ENCODE measurements around the gene PPARA.
A peak's percentile ranks its signal among the peaks of the same experiment; 100 is the strongest.

Gene PPARA

DNA sequence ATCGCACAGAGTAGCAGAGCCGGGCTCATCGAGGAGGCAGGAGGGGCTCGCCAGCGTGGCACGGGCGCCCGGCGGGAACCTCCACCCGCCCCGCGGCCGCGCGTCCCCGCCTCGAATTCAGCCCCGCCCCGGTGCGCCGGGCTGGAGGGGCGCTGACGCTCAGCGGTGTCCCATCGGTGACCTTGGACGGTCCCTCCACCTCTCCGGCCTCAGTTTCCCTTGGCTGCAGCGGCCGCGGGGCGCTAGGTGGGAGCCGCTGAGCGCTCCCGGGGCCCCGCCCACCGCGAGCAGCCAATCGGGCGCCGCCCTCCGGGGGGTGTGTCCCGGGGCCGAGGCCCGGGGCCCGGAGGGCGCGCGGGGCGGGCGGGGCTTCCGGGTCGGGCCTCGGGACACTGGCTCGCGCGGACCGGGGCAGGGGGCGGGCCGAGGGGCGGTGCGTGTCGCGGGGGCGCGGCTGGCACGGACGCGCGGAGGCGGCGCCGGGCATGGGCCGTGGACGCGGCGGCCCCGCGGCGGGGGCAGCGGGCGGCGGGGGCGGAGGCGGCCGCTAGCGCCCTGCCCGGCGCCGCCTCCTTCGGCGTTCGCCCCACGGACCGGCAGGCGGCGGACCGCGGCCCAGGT is at the start of gene PPARA:
Gene PPARA, plus strand, starts transcription at position 493 of the 621 bp plus-strand sequence. CDS start 47,858 bp downstream, outside the sequence.
- H3K9me3 Mint-ChIP-seq: no peaks in the 10 kb centered on the region
- peak within 1 kb of the TSS; percentile 82 for H3K4me3 Mint-ChIP-seq
- H3K27me3 Mint-ChIP-seq: no peaks in the 10 kb centered on the region
- H3K4me1 Mint-ChIP-seq: peaks cover 22% of the 10 kb centered on the region
- peaks cover 2% of the 10 kb centered on the region for H3K36me3 Mint-ChIP-seq
- no peak within 1 kb of the TSS for H3K27ac Mint-ChIP-seq

GRCh38 chr22:46102159-46102558 is 48.2 kb upstream of the PPARA start:
- Mint-ChIP-seq H3K27ac (no peak overlapping the region), H3K36me3 (no peaks in the 10 kb centered on the region), H3K4me1 (no peaks in the 10 kb centered on the region), H3K9me3 (no peaks in the 10 kb centered on the region), H3K27me3 (no peaks in the 10 kb centered on the region), H3K4me3 (no peak overlapping the region)

GRCh38 chr22:46102752-46103151 is 47.6 kb upstream of the PPARA start:
- no peak overlapping the region for H3K27ac Mint-ChIP-seq
- no peak overlapping the region for H3K4me3 Mint-ChIP-seq
- no peaks in the 10 kb centered on the region for H3K36me3 Mint-ChIP-seq
- H3K27me3 Mint-ChIP-seq: no peaks in the 10 kb centered on the region
- H3K4me1 Mint-ChIP-seq: no peaks in the 10 kb centered on the region
- H3K9me3 Mint-ChIP-seq: no peaks in the 10 kb centered on the region

DNA sequence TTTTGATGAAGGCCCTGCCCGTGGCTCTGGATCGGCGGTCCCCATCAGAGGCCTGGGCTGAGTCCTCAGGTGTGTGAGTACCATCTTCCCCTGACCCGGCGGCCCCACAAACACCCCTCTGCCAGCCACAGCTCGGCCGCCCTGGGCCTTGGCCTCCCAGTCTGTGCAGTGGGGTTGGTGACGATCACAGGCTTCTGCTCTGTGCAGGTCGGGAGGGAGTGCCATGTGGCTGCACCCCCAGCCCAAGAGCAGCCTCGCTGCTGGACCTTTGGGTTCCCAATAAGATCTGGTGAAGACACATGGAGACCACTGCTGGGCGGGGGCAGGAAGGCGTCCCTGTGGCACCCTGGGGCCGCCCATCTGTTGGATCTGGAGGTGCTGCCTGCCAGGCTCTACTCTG is 47.1 kb upstream of the PPARA start:
- Mint-ChIP-seq H3K9me3 (no peaks in the 10 kb centered on the region), H3K27ac (no peak overlapping the region), H3K27me3 (no peaks in the 10 kb centered on the region), H3K36me3 (no peaks in the 10 kb centered on the region), H3K4me1 (no peaks in the 10 kb centered on the region), H3K4me3 (no peak overlapping the region)

DNA sequence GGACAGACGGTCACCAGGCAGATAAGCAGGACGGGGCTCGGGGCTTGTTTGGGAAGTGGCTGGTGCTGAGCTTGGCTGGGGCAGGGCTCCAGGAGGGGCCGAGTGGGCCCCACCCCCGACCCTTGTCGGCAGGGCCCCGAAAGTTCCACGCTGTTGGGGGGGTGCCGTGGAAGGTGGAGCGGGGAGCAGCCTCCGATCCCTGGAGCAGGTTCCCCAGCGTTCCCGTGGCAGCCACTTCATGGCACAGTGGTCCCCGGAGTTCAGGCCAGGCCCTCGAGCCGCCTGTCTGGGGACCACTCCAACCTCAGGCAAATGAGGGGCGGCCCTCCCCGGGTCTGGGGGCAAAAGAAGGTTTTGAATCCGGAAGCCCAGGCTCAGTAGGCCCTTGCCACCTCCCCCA is 46.7 kb upstream of the PPARA start:
- no peaks in the 10 kb centered on the region for H3K9me3 Mint-ChIP-seq
- H3K4me1 Mint-ChIP-seq: no peaks in the 10 kb centered on the region
- no peak overlapping the region for H3K27ac Mint-ChIP-seq
- H3K27me3 Mint-ChIP-seq: no peaks in the 10 kb centered on the region
- no peaks in the 10 kb centered on the region for H3K36me3 Mint-ChIP-seq
- H3K4me3 Mint-ChIP-seq: no peak overlapping the region

DNA sequence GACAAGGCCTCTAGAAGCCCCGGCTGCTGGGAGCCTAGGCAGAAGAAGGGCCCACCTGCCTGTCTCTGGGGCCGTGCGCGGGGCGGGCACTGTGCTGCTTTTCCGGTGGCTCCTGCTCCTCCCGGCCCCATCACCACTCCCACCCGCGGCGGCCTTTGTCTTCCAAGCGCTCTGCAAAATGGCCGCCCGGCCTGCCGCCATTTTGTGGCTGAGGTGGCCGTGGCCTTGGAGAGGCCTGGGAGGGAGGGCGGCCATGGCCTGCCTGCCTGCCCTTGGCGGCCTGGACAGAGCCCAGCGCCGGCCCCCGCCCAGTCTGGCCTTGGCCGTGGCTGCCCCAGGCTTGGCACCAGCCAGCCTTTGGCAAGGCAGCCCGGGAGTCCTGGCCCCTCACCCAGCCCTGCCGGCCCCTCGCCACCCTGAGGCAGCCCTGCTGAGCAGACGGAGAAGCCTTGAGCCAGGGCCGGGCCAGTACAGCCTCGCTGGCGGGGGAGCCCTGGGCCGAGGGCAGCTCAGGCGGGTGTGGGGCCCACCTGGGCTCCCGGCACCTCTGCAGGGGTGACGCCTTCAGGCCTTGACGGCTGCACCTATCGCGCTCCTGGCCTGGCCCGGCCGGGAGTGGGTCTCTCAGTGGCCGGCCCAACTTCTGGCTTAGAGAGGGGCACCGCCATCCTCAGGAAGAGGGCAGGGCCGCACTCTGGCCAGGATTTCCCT is 46.0 kb upstream of the PPARA start:
- Mint-ChIP-seq H3K36me3 (no peaks in the 10 kb centered on the region), H3K9me3 (no peaks in the 10 kb centered on the region), H3K27me3 (no peaks in the 10 kb centered on the region), H3K4me1 (no peaks in the 10 kb centered on the region), H3K27ac (no peak overlapping the region), H3K4me3 (no peak overlapping the region)

DNA sequence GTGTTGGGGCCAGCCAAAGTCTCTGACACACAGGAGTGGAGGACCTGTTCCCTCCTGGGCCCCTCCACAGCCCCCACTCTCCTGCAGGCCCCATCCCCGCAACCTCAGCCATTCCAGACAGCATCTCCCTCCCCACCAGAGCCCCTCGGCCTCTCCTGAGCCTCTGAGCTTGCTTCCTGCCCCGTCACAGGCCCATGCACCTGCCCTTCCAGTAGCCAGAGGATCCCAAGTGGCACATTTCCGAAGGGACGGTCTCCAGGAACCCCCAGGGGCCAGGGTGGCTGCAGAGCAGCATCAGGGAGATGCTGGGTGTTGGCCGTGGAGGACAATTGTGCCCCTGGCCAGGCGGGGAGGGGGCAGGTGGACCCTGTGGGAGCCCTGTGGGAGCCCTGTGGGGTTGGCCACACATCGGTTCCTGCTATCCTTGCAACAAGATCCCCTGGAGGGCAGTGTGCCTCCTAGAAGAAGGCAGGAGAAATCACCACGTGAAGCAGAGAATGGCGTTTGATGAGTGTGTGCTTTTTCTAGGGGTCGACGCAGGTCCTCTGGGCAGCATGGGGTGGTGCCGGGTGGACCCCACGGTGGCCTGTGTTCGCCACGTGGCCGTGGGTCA is 45.3 kb upstream of the PPARA start:
- no peaks in the 10 kb centered on the region for H3K9me3 Mint-ChIP-seq

GRCh38 chr22:46105494-46106278 is 44.6 kb upstream of the PPARA start:
- Mint-ChIP-seq H3K36me3 (no peaks in the 10 kb centered on the region), H3K9me3 (no peaks in the 10 kb centered on the region), H3K27ac (no peak overlapping the region), H3K4me3 (no peak overlapping the region), H3K27me3 (no peaks in the 10 kb centered on the region), H3K4me1 (no peaks in the 10 kb centered on the region)

More for the DNA sequence above, 45.3 kb upstream of the PPARA start:
- Mint-ChIP-seq H3K36me3 (no peaks in the 10 kb centered on the region), H3K4me1 (no peaks in the 10 kb centered on the region), H3K27me3 (no peaks in the 10 kb centered on the region), H3K4me3 (no peak overlapping the region), H3K27ac (no peak overlapping the region)

GRCh38 chr22:46106279-46107022 is 43.9 kb upstream of the PPARA start:
- H3K4me3 Mint-ChIP-seq: no peak overlapping the region
- H3K27me3 Mint-ChIP-seq: no peaks in the 10 kb centered on the region
- H3K27ac Mint-ChIP-seq: no peak overlapping the region
- no peaks in the 10 kb centered on the region for H3K36me3 Mint-ChIP-seq
- no peaks in the 10 kb centered on the region for H3K9me3 Mint-ChIP-seq
- H3K4me1 Mint-ChIP-seq: no peaks in the 10 kb centered on the region

GRCh38 chr22:46107089-46107664 is 43.1 kb upstream of the PPARA start:
- no peak overlapping the region for H3K27ac Mint-ChIP-seq
- H3K4me1 Mint-ChIP-seq: no peaks in the 10 kb centered on the region
- H3K4me3 Mint-ChIP-seq: no peak overlapping the region
- no peaks in the 10 kb centered on the region for H3K36me3 Mint-ChIP-seq
- no peaks in the 10 kb centered on the region for H3K27me3 Mint-ChIP-seq
- no peaks in the 10 kb centered on the region for H3K9me3 Mint-ChIP-seq

DNA sequence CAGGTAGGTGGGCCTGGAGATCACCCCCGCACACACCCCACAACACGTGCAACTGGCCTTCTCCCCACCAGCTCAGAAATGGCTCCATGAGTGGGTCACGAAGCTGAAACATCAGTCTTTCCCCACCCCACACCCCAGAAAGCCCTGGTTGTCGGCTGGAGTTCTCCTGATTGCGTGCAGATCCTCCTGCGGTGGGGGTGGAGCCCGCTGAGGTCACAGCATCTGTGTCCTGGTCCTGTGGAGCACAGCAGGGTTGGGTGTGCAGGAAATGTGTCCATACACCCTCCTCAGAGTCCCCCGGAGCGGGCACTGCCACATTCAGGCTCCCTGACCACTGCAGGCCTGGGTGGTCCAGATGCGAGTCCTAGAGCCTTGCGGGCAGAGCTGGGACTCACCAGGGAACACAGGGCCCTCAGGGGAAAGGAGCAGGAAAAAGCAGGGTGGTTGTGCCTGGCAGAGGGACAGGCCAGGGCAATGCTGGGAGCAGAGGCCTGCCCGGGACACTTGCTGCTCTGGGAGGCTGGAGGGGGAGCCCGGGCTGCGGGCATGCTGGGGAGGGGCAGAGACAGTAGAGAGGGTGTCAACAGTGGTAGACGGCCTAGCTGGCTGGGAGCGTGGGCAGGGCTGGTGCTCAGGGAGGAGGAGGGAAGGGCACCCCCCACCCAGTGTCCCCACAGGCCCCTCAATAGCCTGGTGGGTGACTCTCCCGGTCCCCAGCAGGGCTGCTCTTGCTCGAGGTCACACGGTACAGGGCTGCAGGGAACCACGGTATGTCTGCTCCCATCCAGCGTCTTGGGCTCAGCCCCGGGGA is 42.4 kb upstream of the PPARA start:
- Mint-ChIP-seq H3K27ac (no peak overlapping the region), H3K9me3 (no peaks in the 10 kb centered on the region), H3K36me3 (no peaks in the 10 kb centered on the region), H3K4me3 (no peak overlapping the region), H3K4me1 (no peaks in the 10 kb centered on the region), H3K27me3 (no peaks in the 10 kb centered on the region)

GRCh38 chr22:46108564-46109473 is 41.5 kb upstream of the PPARA start:
- Mint-ChIP-seq H3K9me3 (no peaks in the 10 kb centered on the region), H3K27me3 (no peaks in the 10 kb centered on the region), H3K4me1 (no peaks in the 10 kb centered on the region), H3K27ac (no peak overlapping the region), H3K4me3 (no peak overlapping the region), H3K36me3 (no peaks in the 10 kb centered on the region)

DNA sequence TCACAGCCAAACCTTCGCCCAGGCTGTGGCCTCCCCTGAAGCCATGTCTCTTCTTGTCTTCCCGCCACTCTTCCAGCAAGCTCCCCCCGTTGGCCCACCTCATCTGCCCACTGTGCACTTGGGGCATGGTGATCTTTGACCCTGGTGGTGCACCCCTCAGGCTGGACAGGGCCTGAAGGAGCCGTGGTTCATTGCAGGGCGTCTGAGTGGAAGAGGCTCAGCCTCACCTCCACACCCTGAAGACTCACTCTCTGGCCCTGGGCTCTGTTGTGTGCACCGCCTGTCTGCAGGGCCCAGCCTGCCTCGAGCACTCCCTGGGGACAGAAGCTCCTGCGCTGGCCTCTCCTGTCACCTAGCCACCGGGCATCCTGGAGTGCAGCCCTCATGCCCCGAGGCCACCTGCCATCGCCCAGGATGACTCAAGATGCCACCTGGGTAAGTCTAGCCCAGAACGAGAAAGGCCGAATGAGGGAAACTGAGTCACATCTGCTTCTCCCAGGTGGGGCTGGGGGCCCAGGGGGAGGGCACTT is 40.8 kb upstream of the PPARA start:
- no peaks in the 10 kb centered on the region for H3K27me3 Mint-ChIP-seq
- no peak overlapping the region for H3K4me3 Mint-ChIP-seq
- no peaks in the 10 kb centered on the region for H3K9me3 Mint-ChIP-seq
- no peaks in the 10 kb centered on the region for H3K4me1 Mint-ChIP-seq
- no peaks in the 10 kb centered on the region for H3K36me3 Mint-ChIP-seq
- H3K27ac Mint-ChIP-seq: no peak overlapping the region
